Hepatocyte (in vitro differentiated cells): ENCODE data around the gene PAX7. TPM values are rescaled to one million over a fixed set of nuclear protein-coding genes. Genes with fewer than 3 reads are reported as not detected.
"Not testable (repeated sequence)": the region's sequence is repeated elsewhere in the genome, so short reads cannot be mapped to it uniquely, and the experiment has no call there.

Source experiments
- DNase-seq: peaks from one replicate; pipeline ENCODE4 v3.0.0-alpha.2; 2016; ENCODE audit warnings: low spot score
- H2AFZ ChIP-seq: fragments of 200-600 bp; sonication (generic); 2 replicates; pipeline ENCODE4 v1.6.0; 2016; ENCODE audit warnings: antibody characterized with exemption, mild to moderate bottlenecking
- H3K27ac ChIP-seq: fragments of 200-600 bp; sonication (generic); 2 replicates; pipeline ENCODE4 v1.5.1; 2016; ENCODE audit warnings: mild to moderate bottlenecking
- H3K27me3 ChIP-seq: fragments of 200-600 bp; sonication (generic); 2 replicates; pipeline ENCODE4 v1.6.1; 2016
- H3K36me3 ChIP-seq: fragments of 200-600 bp; sonication (generic); replicated peaks from 2 replicates; pipeline ENCODE4 v1.5.1; 2016; ENCODE audit warnings: low read depth; ENCODE audit not compliant: insufficient read depth
- H3K4me1 ChIP-seq: fragments of 200-600 bp; sonication (generic); 2 replicates; pipeline ENCODE4 v1.5.1; 2016; ENCODE audit warnings: mild to moderate bottlenecking, moderate library complexity; ENCODE audit not compliant: insufficient read depth
- H3K4me2 ChIP-seq: fragments of 200-600 bp; sonication (generic); 2 replicates; pipeline ENCODE4 v1.6.0; 2016
- H3K4me3 ChIP-seq: fragments of 200-600 bp; sonication (generic); 2 replicates; pipeline ENCODE4 v1.5.1; 2016; ENCODE audit warnings: mild to moderate bottlenecking
- H3K79me2 ChIP-seq: fragments of 200-600 bp; sonication (generic); 2 replicates; pipeline ENCODE4 v1.6.0; 2017; ENCODE audit warnings: mild to moderate bottlenecking
- H3K9me2 ChIP-seq: fragments of 200-600 bp; sonication (generic); replicated peaks from 2 replicates; pipeline ENCODE4 v1.6.0; 2017; ENCODE audit warnings: mild to moderate bottlenecking; ENCODE audit not compliant: insufficient read depth
- H3K9me3 ChIP-seq: fragments of 200-600 bp; sonication (generic); 2 replicates; pipeline ENCODE4 v1.5.1; 2016; ENCODE audit warnings: low read depth, mild to moderate bottlenecking
- H4K20me1 ChIP-seq: fragments of 200-600 bp; sonication (generic); 2 replicates; pipeline ENCODE4 v1.6.0; 2016; ENCODE audit warnings: mild to moderate bottlenecking; ENCODE audit not compliant: insufficient read depth, poor library complexity, severe bottlenecking
- EZH2 ChIP-seq: fragments of 200-600 bp; sonication (generic); IDR thresholded peaks from 2 replicates; pipeline ENCODE4 v1.6.1; 2016; ENCODE audit warnings: antibody characterized with exemption, mild to moderate bottlenecking, borderline replicate concordance
- EZH2phosphoT487 ChIP-seq: fragments of 200-600 bp; sonication (generic); IDR thresholded peaks from one replicate; pipeline ENCODE4 v1.6.1; 2018; ENCODE audit warnings: antibody characterized with exemption, mild to moderate bottlenecking, low read depth, moderate library complexity; ENCODE audit not compliant: unreplicated experiment, severe bottlenecking
- WGBS: methylation state at CpG from one replicate; pipeline ENCODE4 v1.1.6; 2016; ENCODE audit warnings: low lambda C conversion rate; ENCODE audit errors: missing lambda C conversion rate; 5-methylcytosine and 5-hydroxymethylcytosine counted together
- polyA plus RNA-seq: library from polyadenylated mRNA; unstranded; fragments of >200 nt; fragmentation: Nextera tagmentation; extraction: Ambion mirVana; gene quantifications from 2 replicates; pipeline ENCODE4 v1.2.1, GENCODE V29; 2016
- total RNA-seq: library from RNA; depleted of rRNA; stranded (reverse); fragments of >200 nt; gene quantifications from 2 replicates; pipeline ENCODE4 v1.2.3, GENCODE V29; 2014
- TF ChIP-seq, protein P1 (sequence below): fragments of 200-600 bp; sonication (generic); IDR thresholded peaks from 2 replicates; pipeline ENCODE4 v1.5.1; 2016; ENCODE audit warnings: antibody characterized with exemption, mild to moderate bottlenecking; ENCODE audit not compliant: poor library complexity

The PAX7 gene
- total and polyA plus RNA-seq, 2 experiments from 2014 or later = not detected

DNA sequence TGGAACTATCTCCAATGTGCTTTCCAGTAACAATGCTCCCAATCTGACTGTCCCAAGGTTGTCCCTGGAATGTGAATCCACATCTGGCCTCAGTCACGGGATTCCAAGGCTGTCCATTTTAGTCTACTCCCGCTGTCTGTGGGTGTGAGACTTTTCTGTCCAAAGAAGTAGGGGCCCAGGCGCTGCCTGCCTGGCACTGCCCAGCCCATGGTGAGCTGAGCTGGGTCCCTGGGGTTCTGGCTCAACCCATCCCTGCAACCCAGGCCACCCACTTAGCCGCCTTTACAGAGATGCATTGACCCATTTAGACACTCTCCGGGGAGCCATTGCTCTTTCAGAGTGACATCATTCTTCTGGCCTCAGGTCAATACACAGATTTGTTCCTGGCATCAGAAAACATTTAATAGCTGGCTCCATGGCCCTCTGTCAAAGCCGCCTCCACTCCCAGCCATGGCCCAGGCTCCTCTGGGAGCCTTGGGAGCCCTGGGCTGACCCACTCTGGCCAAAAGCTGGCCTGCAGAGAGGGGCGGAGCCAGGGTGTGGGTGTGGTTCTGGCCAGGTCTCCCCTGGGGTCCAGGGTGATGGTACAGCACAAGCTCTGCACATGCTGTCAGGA lies 47.2 kb upstream of the PAX7 start:
- no peaks in the 10 kb centered on the region for H3K9me3 ChIP-seq
- no peak overlapping the region for H3K4me2 ChIP-seq
- WGBS = 80% methylated on average over 7 of the region's 7 CpGs
- no peak overlapping the region for H2AFZ ChIP-seq
- no peak for TF ChIP-seq EZH2phosphoT487
- TF ChIP-seq, protein P1, sequence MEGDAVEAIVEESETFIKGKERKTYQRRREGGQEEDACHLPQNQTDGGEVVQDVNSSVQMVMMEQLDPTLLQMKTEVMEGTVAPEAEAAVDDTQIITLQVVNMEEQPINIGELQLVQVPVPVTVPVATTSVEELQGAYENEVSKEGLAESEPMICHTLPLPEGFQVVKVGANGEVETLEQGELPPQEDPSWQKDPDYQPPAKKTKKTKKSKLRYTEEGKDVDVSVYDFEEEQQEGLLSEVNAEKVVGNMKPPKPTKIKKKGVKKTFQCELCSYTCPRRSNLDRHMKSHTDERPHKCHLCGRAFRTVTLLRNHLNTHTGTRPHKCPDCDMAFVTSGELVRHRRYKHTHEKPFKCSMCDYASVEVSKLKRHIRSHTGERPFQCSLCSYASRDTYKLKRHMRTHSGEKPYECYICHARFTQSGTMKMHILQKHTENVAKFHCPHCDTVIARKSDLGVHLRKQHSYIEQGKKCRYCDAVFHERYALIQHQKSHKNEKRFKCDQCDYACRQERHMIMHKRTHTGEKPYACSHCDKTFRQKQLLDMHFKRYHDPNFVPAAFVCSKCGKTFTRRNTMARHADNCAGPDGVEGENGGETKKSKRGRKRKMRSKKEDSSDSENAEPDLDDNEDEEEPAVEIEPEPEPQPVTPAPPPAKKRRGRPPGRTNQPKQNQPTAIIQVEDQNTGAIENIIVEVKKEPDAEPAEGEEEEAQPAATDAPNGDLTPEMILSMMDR = no peak
- TF ChIP-seq EZH2 = no peak
- H4K20me1 ChIP-seq = no peaks in the 10 kb centered on the region
- H3K27me3 ChIP-seq = peaks cover 15% of the 10 kb centered on the region
- H3K4me3 ChIP-seq = no peak overlapping the region
- H3K27ac ChIP-seq = no peak overlapping the region
- no peaks in the 10 kb centered on the region for H3K4me1 ChIP-seq
- no peaks in the 10 kb centered on the region for H3K79me2 ChIP-seq
- DNase-seq = no peak
- no peaks in the 10 kb centered on the region for H3K36me3 ChIP-seq
- H3K9me2 ChIP-seq = no peaks in the 10 kb centered on the region

DNA sequence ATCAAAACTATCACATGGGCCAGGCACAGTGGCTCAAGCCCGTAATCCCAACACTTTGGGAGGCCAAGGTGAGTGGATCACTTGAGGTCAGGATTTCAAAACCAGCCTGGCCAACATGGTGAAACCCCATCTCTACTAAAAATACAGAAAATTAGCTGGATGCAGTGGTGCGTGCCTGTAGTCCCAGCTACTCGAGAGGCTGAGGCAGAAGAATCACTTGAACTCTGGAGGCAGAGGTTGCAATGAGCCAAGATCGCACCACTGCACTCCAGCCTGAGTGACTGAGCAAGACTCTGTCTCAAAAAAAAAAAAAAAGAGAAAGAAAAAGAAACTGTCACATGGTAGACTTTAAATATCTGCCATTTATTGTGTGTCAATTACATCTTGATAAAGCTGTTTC lies 44.6 kb upstream of the PAX7 start:
- 95% methylated on average over 4 of the region's 4 CpGs for WGBS
- not testable (repeated sequence) for H2AFZ ChIP-seq, H3K4me2 ChIP-seq, H4K20me1 ChIP-seq, H3K79me2 ChIP-seq, H3K4me3 ChIP-seq, H3K36me3 ChIP-seq, H3K9me2 ChIP-seq, H3K9me3 ChIP-seq, DNase-seq, H3K27ac ChIP-seq, H3K4me1 ChIP-seq
- H3K27me3 ChIP-seq = peaks cover 15% of the 10 kb centered on the region

DNA sequence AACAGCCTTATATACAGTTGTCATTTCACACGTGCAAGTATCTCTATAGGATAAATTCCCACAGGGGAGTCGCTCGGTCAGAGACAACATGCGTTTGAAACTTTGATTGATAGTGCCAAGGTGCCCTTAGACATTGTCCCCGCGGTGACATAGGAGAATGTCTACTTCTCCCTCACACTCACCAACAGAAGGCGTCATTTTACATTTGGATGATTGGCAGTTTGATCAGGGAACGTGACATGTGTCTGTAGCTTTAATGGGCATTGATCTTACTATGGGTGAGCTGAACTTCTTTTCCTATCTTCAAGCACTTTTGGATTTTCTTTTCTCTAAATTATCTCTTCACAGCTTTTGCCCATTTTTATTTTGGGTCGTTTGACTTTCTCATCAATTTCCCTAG lies 42.6 kb upstream of the PAX7 start:
- no peaks in the 10 kb centered on the region for H3K79me2 ChIP-seq
- H3K9me2 ChIP-seq = no peaks in the 10 kb centered on the region
- no peak overlapping the region for H2AFZ ChIP-seq
- no peak overlapping the region for H3K4me2 ChIP-seq
- TF ChIP-seq EZH2phosphoT487 (no peak), EZH2 (no peak)
- TF ChIP-seq, protein P1 = no peak
- H3K27me3 ChIP-seq = peaks cover 21% of the 10 kb centered on the region
- H4K20me1 ChIP-seq = no peaks in the 10 kb centered on the region
- WGBS = 78% methylated on average over 9 of the region's 9 CpGs
- DNase-seq = no peak
- no peak overlapping the region for H3K27ac ChIP-seq
- no peaks in the 10 kb centered on the region for H3K4me1 ChIP-seq
- no peak overlapping the region for H3K4me3 ChIP-seq
- no peaks in the 10 kb centered on the region for H3K36me3 ChIP-seq
- no peaks in the 10 kb centered on the region for H3K9me3 ChIP-seq

DNA sequence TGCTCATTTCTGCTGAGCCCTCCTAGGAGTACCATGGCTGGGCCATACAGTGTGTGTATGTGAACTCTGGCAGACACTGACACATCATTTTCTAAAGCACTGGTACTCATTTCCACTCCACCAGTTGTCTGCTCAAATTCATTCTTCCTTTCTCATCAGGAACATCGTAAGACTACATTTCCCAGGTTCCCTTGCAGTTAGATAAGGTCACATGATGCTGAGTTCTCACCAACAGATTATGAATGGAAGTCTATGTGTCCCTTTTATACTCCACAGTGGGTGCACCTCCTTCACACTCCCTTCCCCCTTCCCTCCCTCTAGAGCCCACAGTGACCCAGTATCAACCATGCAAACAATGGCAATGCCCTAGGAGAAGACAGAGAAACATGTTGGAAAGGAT lies 38.3 kb upstream of the PAX7 start:
- H3K27me3 ChIP-seq = peaks cover 30% of the 10 kb centered on the region

More for the DNA sequence above, 38.3 kb upstream of the PAX7 start:
- Histone ChIP-seq H3K4me2 (no peak overlapping the region), H3K79me2 (no peaks in the 10 kb centered on the region), H2AFZ (no peak overlapping the region), H3K4me3 (no peak overlapping the region), H3K9me3 (no peaks in the 10 kb centered on the region), H3K9me2 (no peaks in the 10 kb centered on the region), H3K4me1 (no peaks in the 10 kb centered on the region), H4K20me1 (no peaks in the 10 kb centered on the region), H3K36me3 (no peaks in the 10 kb centered on the region), H3K27ac (no peak overlapping the region)
- WGBS = 74% methylated on average over 1 of the region's 1 CpG
- no peak for TF ChIP-seq EZH2phosphoT487
- TF ChIP-seq EZH2 = no peak
- TF ChIP-seq, protein P1 = no peak
- no peak for DNase-seq
